H9 (cell line): ENCODE measurements around the gene RIPK1. TPM values are rescaled to one million over a fixed set of nuclear protein-coding genes. Genes with fewer than 3 reads are reported as not detected.

Experiments
- DNase-seq: peaks from one replicate; pipeline ENCODE4 v3.0.0-alpha.2; 2017
- H2AFZ ChIP-seq: one replicate; pipeline ENCODE4 v1.6.1; 2013; ENCODE audit warnings: mild to moderate bottlenecking, low read length, control low read depth, moderate library complexity
- H2AK5ac ChIP-seq: 2 replicates; pipeline ENCODE4 v1.6.1; 2013; ENCODE audit warnings: low read length, control low read depth, mixed read lengths; ENCODE audit not compliant: insufficient read length
- H2BK120ac ChIP-seq: one replicate; pipeline ENCODE4 v1.6.1; 2013; ENCODE audit warnings: low read depth, mild to moderate bottlenecking, low read length, control low read depth, inconsistent platforms; ENCODE audit not compliant: poor library complexity, severe bottlenecking
- H2BK12ac ChIP-seq: 2 replicates; pipeline ENCODE4 v1.6.1; 2013; ENCODE audit warnings: low read length, control low read depth, mixed read lengths, low read depth; ENCODE audit not compliant: insufficient read length
- H2BK15ac ChIP-seq: 2 replicates; pipeline ENCODE4 v1.6.1; 2013; ENCODE audit warnings: low read depth, low read length, control low read depth
- H2BK20ac ChIP-seq: one replicate; pipeline ENCODE4 v1.6.1; 2013; ENCODE audit warnings: low read depth, mild to moderate bottlenecking, low read length, control low read depth, inconsistent platforms; ENCODE audit not compliant: poor library complexity, severe bottlenecking
- H2BK5ac ChIP-seq: 2 replicates; pipeline ENCODE4 v1.6.1; 2013; ENCODE audit warnings: low read length, control low read depth, mixed read lengths; ENCODE audit not compliant: insufficient read length
- H3K14ac ChIP-seq: 2 replicates; pipeline ENCODE4 v1.6.1; 2013; ENCODE audit warnings: low read length, control low read depth; ENCODE audit not compliant: insufficient read depth
- H3K18ac ChIP-seq: 2 replicates; pipeline ENCODE4 v1.6.1; 2013; ENCODE audit warnings: low read depth, mild to moderate bottlenecking, mixed read lengths, low read length, control low read depth; ENCODE audit not compliant: insufficient read length
- H3K23ac ChIP-seq: 2 replicates; pipeline ENCODE4 v1.6.1; 2013; ENCODE audit warnings: low read length, control low read depth, mixed read lengths, low read depth; ENCODE audit not compliant: insufficient read length
- H3K23me2 ChIP-seq: 2 replicates; pipeline ENCODE4 v1.6.1; 2013; ENCODE audit warnings: low read depth, mild to moderate bottlenecking, mixed read lengths, low read length, control low read depth; ENCODE audit not compliant: insufficient read length, poor library complexity, severe bottlenecking
- H3K27ac ChIP-seq: 2 replicates; pipeline ENCODE4 v1.5.1; 2013; ENCODE audit warnings: low read length, control low read depth, mixed read lengths, low read depth; ENCODE audit not compliant: insufficient read length
- H3K27me3 ChIP-seq: 2 replicates; pipeline ENCODE4 v1.6.1; 2013; ENCODE audit warnings: low read length, control low read depth, inconsistent platforms; ENCODE audit not compliant: insufficient read depth
- H3K4ac ChIP-seq: 2 replicates; pipeline ENCODE4 v1.6.1; 2013; ENCODE audit warnings: low read depth, mild to moderate bottlenecking, control low read depth, inconsistent platforms, low read length, moderate library complexity
- H3K4me1 ChIP-seq: 2 replicates; pipeline ENCODE4 v1.6.1; 2013; ENCODE audit warnings: low read length, control low read depth, inconsistent platforms; ENCODE audit not compliant: insufficient read depth
- H3K4me2 ChIP-seq: 2 replicates; pipeline ENCODE4 v1.6.1; 2013; ENCODE audit warnings: low read length, control low read depth, mixed read lengths; ENCODE audit not compliant: insufficient read length, insufficient read depth
- H3K56ac ChIP-seq: 2 replicates; pipeline ENCODE4 v1.6.1; 2013; ENCODE audit warnings: low read depth, mild to moderate bottlenecking, mixed read lengths, low read length, control low read depth; ENCODE audit not compliant: insufficient read length
- H3K79me1 ChIP-seq: 2 replicates; pipeline ENCODE4 v1.6.1; 2013; ENCODE audit warnings: low read depth, mild to moderate bottlenecking, moderate library complexity, low read length, control low read depth, inconsistent platforms; ENCODE audit not compliant: insufficient read depth, poor library complexity, severe bottlenecking
- H3K79me2 ChIP-seq: 2 replicates; pipeline ENCODE4 v1.6.1; 2013; ENCODE audit warnings: low read length, control low read depth, inconsistent platforms; ENCODE audit not compliant: insufficient read depth
- H3K9ac ChIP-seq: 2 replicates; pipeline ENCODE4 v1.6.1; 2013; ENCODE audit warnings: low read length, control low read depth, mixed read lengths; ENCODE audit not compliant: insufficient read length; ENCODE audit errors: extremely low read depth
- H3K9me3 ChIP-seq: one replicate; pipeline ENCODE4 v1.6.1; 2013; ENCODE audit warnings: low read depth, low read length, inconsistent platforms; ENCODE audit not compliant: control insufficient read depth
- H3T11ph ChIP-seq: one replicate; pipeline ENCODE4 v1.6.1; 2013; ENCODE audit warnings: mild to moderate bottlenecking, low read length, control low read depth, inconsistent platforms
- H4K20me1 ChIP-seq: one replicate; pipeline ENCODE4 v1.6.1; 2013; ENCODE audit not compliant: control insufficient read depth, insufficient read length, insufficient read depth
- H4K5ac ChIP-seq: 2 replicates; pipeline ENCODE4 v1.6.1; 2013; ENCODE audit warnings: low read depth, mild to moderate bottlenecking, mixed read lengths, low read length, control low read depth; ENCODE audit not compliant: insufficient read length
- H4K8ac ChIP-seq: replicated peaks from 2 replicates; pipeline ENCODE4 v1.6.1; 2013; ENCODE audit warnings: low read length, control low read depth, mixed read lengths, low read depth; ENCODE audit not compliant: insufficient read length
- H4K91ac ChIP-seq: 2 replicates; pipeline ENCODE4 v1.6.1; 2013; ENCODE audit warnings: low read depth, mild to moderate bottlenecking, moderate library complexity, mixed read lengths, low read length, control low read depth; ENCODE audit not compliant: insufficient read length
- H3K27ac Mint-ChIP-seq, 3 experiments: 2 replicates in 2 of 3; 3 replicates in 1 of 3; pipeline ENCODE4 v1.8.0; 2020 to 2021; ENCODE audit warnings: mixed read lengths in 3 of 3, mild to moderate bottlenecking in 1 of 3, moderate library complexity in 1 of 3
- H3K27me3 Mint-ChIP-seq: 2 replicates; pipeline ENCODE4 v1.8.0; 2021; ENCODE audit warnings: low read depth, mild to moderate bottlenecking, moderate library complexity, mixed read lengths
- H3K36me3 Mint-ChIP-seq, 3 experiments: 2 replicates in 2 of 3; 3 replicates in 1 of 3; pipeline ENCODE4 v1.8.0; 2020 to 2021; ENCODE audit warnings: low read depth in 3 of 3, mixed read lengths in 3 of 3; ENCODE audit not compliant: insufficient read depth in 1 of 3
- H3K4me1 Mint-ChIP-seq, 2 experiments: 2 replicates each; pipeline ENCODE4 v1.8.0; 2020; ENCODE audit warnings: mixed read lengths in 2 of 2
- H3K4me3 Mint-ChIP-seq, 2 experiments: 2 replicates in 1 of 2; 3 replicates in 1 of 2; pipeline ENCODE4 v1.8.0; 2020 to 2021; ENCODE audit warnings: mild to moderate bottlenecking in 2 of 2, mixed read lengths in 2 of 2, moderate library complexity in 1 of 2
- H3K9me3 Mint-ChIP-seq, 2 experiments: 2 replicates in 1 of 2; 3 replicates in 1 of 2; pipeline ENCODE4 v1.8.0; 2020; ENCODE audit warnings: mild to moderate bottlenecking in 2 of 2, mixed read lengths in 2 of 2, moderate library complexity in 1 of 2
- CTCF ChIP-seq: fragments of 200-600 bp; sonication (generic); conservative IDR thresholded peaks from 3 replicates; pipeline ENCODE4 v1.8.0; 2021; ENCODE audit warnings: antibody characterized with exemption, mild to moderate bottlenecking
- WGBS: extraction: QIAGEN DNeasy Blood & Tissue Kit; methylation state at CpG from one replicate; pipeline ENCODE4 v1.1.7; 2013; ENCODE audit warnings: missing lambda C conversion rate, low lambda C conversion rate, mixed read lengths; ENCODE audit not compliant: insufficient read length; ENCODE audit errors: extremely low coverage; 5-methylcytosine and 5-hydroxymethylcytosine counted together
- total RNA-seq: library from RNA; stranded (reverse); gene quantifications from 2 replicates; pipeline ENCODE4 v1.2.1, GENCODE V29; 2021

Gene RIPK1
- total RNA-seq, 1 experiment from 2014 or later: 24.6 TPM

GRCh38 chr6:3033652-3034051, 34.6 kb upstream of the RIPK1 start:
- no peak overlapping the region for H3T11ph ChIP-seq
- peaks cover 6 to 12% of the 10 kb centered on the region in 2 experiments; a peak in 3 of 5 replicates for H3K9me3 Mint-ChIP-seq
- no peak overlapping the region for H3K27ac ChIP-seq
- no peak overlapping the region for H4K5ac ChIP-seq
- no peak overlapping the region for H4K91ac ChIP-seq
- no CpG with 5 or more reads among the region's 5 CpGs for WGBS
- no peaks in the 10 kb centered on the region for H4K20me1 ChIP-seq
- H3K27me3 Mint-ChIP-seq: peaks cover 6% of the 10 kb centered on the region
- no peak overlapping the region for H2BK120ac ChIP-seq
- no peak overlapping the region for H3K4ac ChIP-seq
- no peaks in the 10 kb centered on the region for H3K4me1 ChIP-seq
- no peak overlapping the region for H3K4me2 ChIP-seq
- H2BK12ac ChIP-seq: no peak overlapping the region
- H3K79me1 ChIP-seq: no peaks in the 10 kb centered on the region
- no peak overlapping the region for H3K56ac ChIP-seq
- no peak overlapping the region for H2AFZ ChIP-seq
- no peaks in the 10 kb centered on the region for H3K9me3 ChIP-seq
- H3K36me3 Mint-ChIP-seq: peaks cover 0 to 5% (median 2%) of the 10 kb centered on the region in 3 experiments; a peak in 4 of 7 replicates
- peaks cover 14 to 29% of the 10 kb centered on the region in 2 experiments for H3K4me1 Mint-ChIP-seq
- H3K4me3 Mint-ChIP-seq: no peak overlapping the region
- H2BK20ac ChIP-seq: no peak overlapping the region
- no peak overlapping the region for H2BK5ac ChIP-seq
- no peaks in the 10 kb centered on the region for H3K27me3 ChIP-seq
- no peak overlapping the region for H2BK15ac ChIP-seq
- no peak overlapping the region for H4K8ac ChIP-seq
- H2AK5ac ChIP-seq: no peak overlapping the region
- no peak overlapping the region for H3K27ac Mint-ChIP-seq
- no peaks in the 10 kb centered on the region for H3K79me2 ChIP-seq
- DNase-seq: no peak
- H3K9ac ChIP-seq: no peak overlapping the region
- no peak overlapping the region for H3K23ac ChIP-seq
- no peak overlapping the region for H3K18ac ChIP-seq
- no peaks in the 10 kb centered on the region for H3K23me2 ChIP-seq
- H3K14ac ChIP-seq: no peak overlapping the region
- no peak for TF ChIP-seq CTCF
